H9 (cell line): Measurements from ENCODE around the gene GCLC. TPM values are rescaled to one million over a fixed set of nuclear protein-coding genes. Genes with fewer than 3 reads are reported as not detected.

Source experiments
- DNase-seq: peaks from one replicate; pipeline ENCODE4 v3.0.0-alpha.2; 2017
- H2AFZ ChIP-seq: one replicate; pipeline ENCODE4 v1.6.1; 2013; ENCODE audit warnings: mild to moderate bottlenecking, low read length, control low read depth, moderate library complexity
- H2AK5ac ChIP-seq: 2 replicates; pipeline ENCODE4 v1.6.1; 2013; ENCODE audit warnings: low read length, control low read depth, mixed read lengths; ENCODE audit not compliant: insufficient read length
- H2BK120ac ChIP-seq: one replicate; pipeline ENCODE4 v1.6.1; 2013; ENCODE audit warnings: low read depth, mild to moderate bottlenecking, low read length, control low read depth, inconsistent platforms; ENCODE audit not compliant: poor library complexity, severe bottlenecking
- H2BK12ac ChIP-seq: 2 replicates; pipeline ENCODE4 v1.6.1; 2013; ENCODE audit warnings: low read length, control low read depth, mixed read lengths, low read depth; ENCODE audit not compliant: insufficient read length
- H2BK15ac ChIP-seq: 2 replicates; pipeline ENCODE4 v1.6.1; 2013; ENCODE audit warnings: low read depth, low read length, control low read depth
- H2BK20ac ChIP-seq: one replicate; pipeline ENCODE4 v1.6.1; 2013; ENCODE audit warnings: low read depth, mild to moderate bottlenecking, low read length, control low read depth, inconsistent platforms; ENCODE audit not compliant: poor library complexity, severe bottlenecking
- H2BK5ac ChIP-seq: 2 replicates; pipeline ENCODE4 v1.6.1; 2013; ENCODE audit warnings: low read length, control low read depth, mixed read lengths; ENCODE audit not compliant: insufficient read length
- H3K14ac ChIP-seq: 2 replicates; pipeline ENCODE4 v1.6.1; 2013; ENCODE audit warnings: low read length, control low read depth; ENCODE audit not compliant: insufficient read depth
- H3K18ac ChIP-seq: 2 replicates; pipeline ENCODE4 v1.6.1; 2013; ENCODE audit warnings: low read depth, mild to moderate bottlenecking, mixed read lengths, low read length, control low read depth; ENCODE audit not compliant: insufficient read length
- H3K23ac ChIP-seq: 2 replicates; pipeline ENCODE4 v1.6.1; 2013; ENCODE audit warnings: low read length, control low read depth, mixed read lengths, low read depth; ENCODE audit not compliant: insufficient read length
- H3K23me2 ChIP-seq: 2 replicates; pipeline ENCODE4 v1.6.1; 2013; ENCODE audit warnings: low read depth, mild to moderate bottlenecking, mixed read lengths, low read length, control low read depth; ENCODE audit not compliant: insufficient read length, poor library complexity, severe bottlenecking
- H3K27ac ChIP-seq: 2 replicates; pipeline ENCODE4 v1.5.1; 2013; ENCODE audit warnings: low read length, control low read depth, mixed read lengths, low read depth; ENCODE audit not compliant: insufficient read length
- H3K27me3 ChIP-seq: 2 replicates; pipeline ENCODE4 v1.6.1; 2013; ENCODE audit warnings: low read length, control low read depth, inconsistent platforms; ENCODE audit not compliant: insufficient read depth
- H3K4ac ChIP-seq: 2 replicates; pipeline ENCODE4 v1.6.1; 2013; ENCODE audit warnings: low read depth, mild to moderate bottlenecking, control low read depth, inconsistent platforms, low read length, moderate library complexity
- H3K4me1 ChIP-seq: 2 replicates; pipeline ENCODE4 v1.6.1; 2013; ENCODE audit warnings: low read length, control low read depth, inconsistent platforms; ENCODE audit not compliant: insufficient read depth
- H3K4me2 ChIP-seq: 2 replicates; pipeline ENCODE4 v1.6.1; 2013; ENCODE audit warnings: low read length, control low read depth, mixed read lengths; ENCODE audit not compliant: insufficient read length, insufficient read depth
- H3K56ac ChIP-seq: 2 replicates; pipeline ENCODE4 v1.6.1; 2013; ENCODE audit warnings: low read depth, mild to moderate bottlenecking, mixed read lengths, low read length, control low read depth; ENCODE audit not compliant: insufficient read length
- H3K79me1 ChIP-seq: 2 replicates; pipeline ENCODE4 v1.6.1; 2013; ENCODE audit warnings: low read depth, mild to moderate bottlenecking, moderate library complexity, low read length, control low read depth, inconsistent platforms; ENCODE audit not compliant: insufficient read depth, poor library complexity, severe bottlenecking
- H3K79me2 ChIP-seq: 2 replicates; pipeline ENCODE4 v1.6.1; 2013; ENCODE audit warnings: low read length, control low read depth, inconsistent platforms; ENCODE audit not compliant: insufficient read depth
- H3K9ac ChIP-seq: 2 replicates; pipeline ENCODE4 v1.6.1; 2013; ENCODE audit warnings: low read length, control low read depth, mixed read lengths; ENCODE audit not compliant: insufficient read length; ENCODE audit errors: extremely low read depth
- H3K9me3 ChIP-seq: one replicate; pipeline ENCODE4 v1.6.1; 2013; ENCODE audit warnings: low read depth, low read length, inconsistent platforms; ENCODE audit not compliant: control insufficient read depth
- H3T11ph ChIP-seq: one replicate; pipeline ENCODE4 v1.6.1; 2013; ENCODE audit warnings: mild to moderate bottlenecking, low read length, control low read depth, inconsistent platforms
- H4K20me1 ChIP-seq: one replicate; pipeline ENCODE4 v1.6.1; 2013; ENCODE audit not compliant: control insufficient read depth, insufficient read length, insufficient read depth
- H4K5ac ChIP-seq: 2 replicates; pipeline ENCODE4 v1.6.1; 2013; ENCODE audit warnings: low read depth, mild to moderate bottlenecking, mixed read lengths, low read length, control low read depth; ENCODE audit not compliant: insufficient read length
- H4K8ac ChIP-seq: replicated peaks from 2 replicates; pipeline ENCODE4 v1.6.1; 2013; ENCODE audit warnings: low read length, control low read depth, mixed read lengths, low read depth; ENCODE audit not compliant: insufficient read length
- H4K91ac ChIP-seq: 2 replicates; pipeline ENCODE4 v1.6.1; 2013; ENCODE audit warnings: low read depth, mild to moderate bottlenecking, moderate library complexity, mixed read lengths, low read length, control low read depth; ENCODE audit not compliant: insufficient read length
- H3K27ac Mint-ChIP-seq, 3 experiments: 2 replicates in 2 of 3; 3 replicates in 1 of 3; pipeline ENCODE4 v1.8.0; 2020 to 2021; ENCODE audit warnings: mixed read lengths in 3 of 3, mild to moderate bottlenecking in 1 of 3, moderate library complexity in 1 of 3
- H3K27me3 Mint-ChIP-seq: 2 replicates; pipeline ENCODE4 v1.8.0; 2021; ENCODE audit warnings: low read depth, mild to moderate bottlenecking, moderate library complexity, mixed read lengths
- H3K36me3 Mint-ChIP-seq, 3 experiments: 2 replicates in 2 of 3; 3 replicates in 1 of 3; pipeline ENCODE4 v1.8.0; 2020 to 2021; ENCODE audit warnings: low read depth in 3 of 3, mixed read lengths in 3 of 3; ENCODE audit not compliant: insufficient read depth in 1 of 3
- H3K4me1 Mint-ChIP-seq, 2 experiments: 2 replicates each; pipeline ENCODE4 v1.8.0; 2020; ENCODE audit warnings: mixed read lengths in 2 of 2
- H3K4me3 Mint-ChIP-seq, 2 experiments: 2 replicates in 1 of 2; 3 replicates in 1 of 2; pipeline ENCODE4 v1.8.0; 2020 to 2021; ENCODE audit warnings: mild to moderate bottlenecking in 2 of 2, mixed read lengths in 2 of 2, moderate library complexity in 1 of 2
- H3K9me3 Mint-ChIP-seq, 2 experiments: 2 replicates in 1 of 2; 3 replicates in 1 of 2; pipeline ENCODE4 v1.8.0; 2020; ENCODE audit warnings: mild to moderate bottlenecking in 2 of 2, mixed read lengths in 2 of 2, moderate library complexity in 1 of 2
- CTCF ChIP-seq: fragments of 200-600 bp; sonication (generic); conservative IDR thresholded peaks from 3 replicates; pipeline ENCODE4 v1.8.0; 2021; ENCODE audit warnings: antibody characterized with exemption, mild to moderate bottlenecking
- WGBS: extraction: QIAGEN DNeasy Blood & Tissue Kit; methylation state at CpG from one replicate; pipeline ENCODE4 v1.1.7; 2013; ENCODE audit warnings: missing lambda C conversion rate, low lambda C conversion rate, mixed read lengths; ENCODE audit not compliant: insufficient read length; ENCODE audit errors: extremely low coverage; 5-methylcytosine and 5-hydroxymethylcytosine counted together
- total RNA-seq: library from RNA; stranded (reverse); gene quantifications from 2 replicates; pipeline ENCODE4 v1.2.1, GENCODE V29; 2021

Gene GCLC
- total RNA-seq, 1 experiment from 2014 or later, result 55.5 TPM

DNA sequence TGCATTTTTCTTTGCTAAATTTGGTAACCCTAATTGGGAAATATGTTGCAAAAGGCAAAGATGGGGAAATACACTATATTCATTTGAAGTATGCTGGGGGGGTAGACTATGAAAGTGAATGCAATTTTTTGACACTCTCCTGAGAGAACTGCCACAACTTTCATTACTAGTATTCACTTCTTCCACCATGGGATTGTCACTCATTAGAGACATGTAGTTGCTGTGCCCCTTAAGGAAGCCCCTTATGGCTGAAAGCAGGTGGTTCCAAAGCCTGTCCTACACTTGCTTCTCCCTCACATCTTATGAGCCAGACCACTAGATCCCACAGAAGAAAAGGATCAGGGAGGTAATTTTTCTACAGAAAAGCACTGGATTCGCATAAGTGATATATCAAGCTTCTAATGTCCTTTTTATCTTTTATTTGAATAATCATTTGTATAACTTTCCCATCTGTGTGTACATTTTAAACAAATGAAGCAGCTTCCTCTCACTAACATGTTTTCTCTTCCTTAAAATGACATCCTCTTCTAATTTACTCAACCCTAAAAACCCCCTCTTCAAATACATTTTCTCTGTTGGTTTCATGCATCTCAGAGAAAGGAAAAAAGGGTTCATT, 83.8 kb downstream of the GCLC start:
- no peak overlapping the region for H3K9ac ChIP-seq
- H4K20me1 ChIP-seq, result no peaks in the 10 kb centered on the region
- no peak overlapping the region for H3T11ph ChIP-seq
- no peak overlapping the region for H2BK5ac ChIP-seq
- no peaks in the 10 kb centered on the region for H3K79me1 ChIP-seq
- no CpG with 5 or more reads among the region's 1 CpG for WGBS
- H3K79me2 ChIP-seq, result no peaks in the 10 kb centered on the region
- no peak overlapping the region for H4K8ac ChIP-seq
- no peaks in the 10 kb centered on the region for H3K27me3 ChIP-seq
- H3K56ac ChIP-seq, result no peak overlapping the region
- H3K4ac ChIP-seq, result no peak overlapping the region
- H3K18ac ChIP-seq, result no peak overlapping the region
- H3K27me3 Mint-ChIP-seq, result no peaks in the 10 kb centered on the region; the same call in 1 of the 2 replicates
- DNase-seq, result no peak
- H2AFZ ChIP-seq, result no peak overlapping the region
- no peak overlapping the region for H3K14ac ChIP-seq
- no peak overlapping the region for H3K4me3 Mint-ChIP-seq
- H3K23ac ChIP-seq, result no peak overlapping the region
- no peak overlapping the region for H3K27ac Mint-ChIP-seq
- H3K27ac ChIP-seq, result no peak overlapping the region
- no peaks in the 10 kb centered on the region for H3K4me1 ChIP-seq
- peaks cover 0 to 2% of the 10 kb centered on the region in 2 experiments; a peak in 2 of 5 replicates for H3K9me3 Mint-ChIP-seq
- no peaks in the 10 kb centered on the region for H3K9me3 ChIP-seq
- H4K5ac ChIP-seq, result no peak overlapping the region
- no peak overlapping the region for H2BK15ac ChIP-seq
- H2BK120ac ChIP-seq, result no peak overlapping the region
- no peak overlapping the region for H2AK5ac ChIP-seq
- peaks cover 6 to 8% of the 10 kb centered on the region in 2 experiments for H3K4me1 Mint-ChIP-seq
- no peaks in the 10 kb centered on the region for H3K23me2 ChIP-seq
- TF ChIP-seq CTCF, result no peak
- H3K4me2 ChIP-seq, result no peak overlapping the region
- H4K91ac ChIP-seq, result no peak overlapping the region
- no peak overlapping the region for H2BK12ac ChIP-seq
- H3K36me3 Mint-ChIP-seq, result no peaks in the 10 kb centered on the region; a peak in 1 of 7 replicates
- H2BK20ac ChIP-seq, result no peak overlapping the region
